Fibroblast of skin of abdomen (primary cell): ENCODE results near the gene MOBP. TPM values are rescaled to one million over a fixed set of nuclear protein-coding genes. Genes with fewer than 3 reads are reported as not detected.
"Not testable (repeated sequence)": the region's sequence is repeated elsewhere in the genome, so short reads cannot be mapped to it uniquely, and the experiment has no call there.

Experiments
- DNase-seq: peaks from one replicate; pipeline ENCODE4 v3.0.0-alpha.2; 2013
- polyA plus RNA-seq, 2 experiments: library from polyadenylated mRNA; unstranded; fragments of 120-200 nt; gene quantifications; one replicate each; pipeline ENCODE4 v1.2.1, GENCODE V29; 2013; ENCODE audit not compliant: insufficient read length in 2 of 2

Gene MOBP, protein sequence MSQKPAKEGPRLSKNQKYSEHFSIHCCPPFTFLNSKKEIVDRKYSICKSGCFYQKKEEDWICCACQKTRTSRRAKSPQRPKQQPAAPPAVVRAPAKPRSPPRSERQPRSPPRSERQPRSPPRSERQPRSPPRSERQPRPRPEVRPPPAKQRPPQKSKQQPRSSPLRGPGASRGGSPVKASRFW
- 0.03 TPM for polyA plus RNA-seq (2013, experiment 1 of 2; ENCODE audit: insufficient read length)
- polyA plus RNA-seq (2013, experiment 2 of 2; ENCODE audit: insufficient read length): not detected

DNA sequence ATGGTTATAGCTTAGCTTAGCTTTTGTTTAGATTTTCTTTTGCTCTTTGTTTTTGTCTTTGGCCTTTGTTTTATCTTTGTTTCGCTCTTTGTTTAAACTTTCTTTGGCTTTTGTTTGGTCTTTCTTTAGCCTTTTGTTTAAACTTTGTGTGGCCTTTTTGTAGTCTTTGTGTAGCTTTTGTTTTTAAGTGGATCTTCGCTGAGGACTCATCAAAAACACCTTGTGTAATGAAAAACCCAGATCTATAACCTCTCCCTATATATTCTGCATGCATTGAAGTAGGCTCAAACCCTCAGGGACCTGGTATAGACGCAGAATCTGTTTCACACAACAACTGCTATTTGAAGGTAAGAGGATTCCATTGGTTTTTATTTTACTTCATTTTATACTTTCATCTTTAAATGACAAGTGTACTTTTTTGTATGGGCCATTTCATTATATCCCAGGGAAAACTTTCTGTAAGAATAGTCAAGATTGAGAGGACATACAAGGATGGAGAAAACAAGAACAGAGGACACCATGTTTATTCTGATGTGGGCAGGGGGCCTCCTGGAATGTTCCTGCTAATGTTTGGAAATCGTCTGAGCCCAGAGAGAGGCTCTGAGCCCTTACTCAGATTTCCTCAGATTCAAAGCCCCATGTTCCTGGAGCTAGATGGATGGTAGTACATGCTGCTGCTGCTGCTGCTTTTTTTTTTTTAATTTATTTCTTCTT lies at the start of gene MOBP:
TSS of gene MOBP (plus strand) at position 287 of the 714 bp plus-strand sequence. CDS start 34,390 bp downstream, outside the sequence.
- no peak for DNase-seq

DNA sequence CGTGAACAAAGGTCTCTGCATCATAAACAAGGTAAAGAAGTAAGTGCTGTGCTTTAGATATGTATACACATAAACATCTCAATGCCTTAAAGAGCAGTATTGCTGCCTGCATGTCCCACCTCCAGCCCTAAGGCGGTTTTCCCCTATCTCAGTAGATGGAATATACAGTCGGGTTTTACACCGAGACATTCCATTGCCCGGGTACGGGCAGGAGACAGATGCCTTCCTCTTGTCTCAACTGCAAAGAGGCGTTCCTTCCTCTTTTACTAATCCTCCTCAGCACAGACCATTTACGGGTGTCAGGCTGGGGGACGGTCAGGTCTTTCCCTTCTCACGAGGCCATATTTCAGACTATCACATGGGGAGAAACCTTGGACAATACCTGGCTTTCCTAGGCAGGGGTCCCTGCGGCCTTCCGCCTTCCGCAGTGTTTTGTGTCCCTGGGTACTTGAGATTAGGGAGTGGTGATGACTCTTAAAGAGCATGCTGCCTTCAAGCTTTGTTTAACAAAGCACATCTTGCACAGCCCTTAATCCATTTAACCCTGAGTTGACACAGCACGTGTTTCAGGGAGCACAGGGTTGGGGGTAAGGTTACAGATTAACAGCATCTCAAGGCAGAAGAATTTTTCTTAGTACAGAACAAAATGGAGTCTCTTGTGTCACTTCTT lies 48.8 kb upstream of the MOBP start:
- not testable (repeated sequence) for DNase-seq

DNA sequence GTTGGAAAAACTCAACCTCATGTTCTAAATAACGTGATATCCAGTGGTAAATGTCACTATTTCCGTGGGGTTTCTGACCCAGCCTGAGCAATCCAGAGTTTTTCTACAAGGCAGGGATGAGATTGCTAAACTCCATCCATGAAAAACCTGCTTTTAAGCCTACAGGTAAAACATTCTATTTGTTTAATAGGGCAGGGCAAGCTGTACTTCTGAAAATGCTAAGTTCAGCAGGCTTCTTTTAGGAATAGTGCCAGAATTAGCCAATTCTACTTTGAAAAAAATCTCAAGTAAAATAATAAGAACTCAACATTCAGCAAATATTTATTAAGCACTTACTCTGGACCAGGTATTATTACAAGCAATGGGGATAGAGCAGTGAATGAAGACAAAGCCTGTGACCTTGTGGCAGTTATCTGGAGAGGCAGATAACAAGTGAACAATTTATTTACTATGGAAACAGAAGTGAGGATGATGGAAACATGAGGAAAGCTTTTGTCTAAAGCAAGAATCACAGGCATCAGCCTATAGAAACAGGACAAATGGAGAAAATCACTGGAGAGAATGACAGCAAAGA lies 47.7 kb upstream of the MOBP start:
- no peak for DNase-seq

DNA sequence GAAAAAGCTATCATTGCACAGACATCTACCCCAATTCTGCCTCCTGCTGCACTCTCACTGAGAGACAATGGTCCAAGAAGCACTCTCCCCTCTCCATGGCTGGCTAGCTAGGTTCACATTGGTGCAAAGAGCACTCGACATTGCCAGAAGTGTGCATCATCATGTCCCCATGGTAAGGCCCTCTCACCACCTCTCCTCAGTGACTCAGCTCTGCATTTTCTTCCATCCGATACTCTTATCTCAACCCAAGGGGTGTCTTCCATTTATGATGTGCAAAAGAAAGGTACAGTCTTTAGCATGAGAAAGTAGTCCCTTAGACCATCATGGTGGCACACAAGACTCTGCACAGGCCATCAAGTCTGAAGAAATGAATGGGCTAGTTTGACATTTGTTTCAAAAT lies 46.9 kb upstream of the MOBP start:
- DNase-seq: no peak

DNA sequence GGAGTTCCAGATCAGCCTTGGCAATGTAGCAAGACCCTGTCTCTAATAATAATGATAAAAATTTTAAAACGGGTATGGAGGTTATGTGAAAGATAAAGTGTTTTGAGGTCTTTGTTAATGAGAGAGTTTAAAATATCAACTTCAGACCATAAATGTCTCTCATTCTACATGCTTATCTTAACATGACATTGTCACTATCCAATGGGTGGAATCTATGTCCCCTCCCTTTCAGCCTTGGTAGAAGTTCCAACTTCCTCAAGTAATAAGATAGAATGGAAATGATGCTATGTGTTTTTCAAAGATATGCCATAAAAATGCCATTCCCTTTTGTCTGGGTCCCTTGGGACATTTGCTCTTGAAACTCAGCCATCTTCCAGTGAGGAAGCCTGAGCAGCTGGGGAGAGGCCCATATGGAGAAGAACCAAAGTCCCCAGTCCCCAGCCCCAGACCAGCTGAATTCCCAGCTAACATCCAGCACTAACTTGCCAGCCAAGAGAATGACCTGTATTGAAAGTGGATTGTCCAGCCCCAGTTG lies 44.0 kb upstream of the MOBP start:
- no peak for DNase-seq

DNA sequence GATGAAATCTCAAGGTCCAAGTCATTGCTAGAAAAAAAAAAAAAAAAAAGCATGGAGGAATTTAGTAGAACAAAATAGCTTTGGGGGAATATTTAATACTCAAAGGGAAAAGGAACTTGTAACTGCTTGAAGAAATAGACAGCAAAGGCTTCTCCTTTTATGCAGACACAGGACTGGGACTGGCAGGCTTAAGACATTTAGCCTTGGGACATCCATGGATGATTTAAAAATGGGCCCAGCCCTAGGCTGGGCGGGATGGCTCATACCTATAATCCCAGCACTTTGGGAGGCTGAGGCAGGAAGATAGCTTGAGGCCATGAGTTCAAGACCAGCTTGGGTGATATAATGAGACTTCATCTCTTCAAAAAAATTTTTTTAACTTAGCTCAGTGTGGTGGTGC lies 41.2 kb upstream of the MOBP start:
- no peak for DNase-seq

DNA sequence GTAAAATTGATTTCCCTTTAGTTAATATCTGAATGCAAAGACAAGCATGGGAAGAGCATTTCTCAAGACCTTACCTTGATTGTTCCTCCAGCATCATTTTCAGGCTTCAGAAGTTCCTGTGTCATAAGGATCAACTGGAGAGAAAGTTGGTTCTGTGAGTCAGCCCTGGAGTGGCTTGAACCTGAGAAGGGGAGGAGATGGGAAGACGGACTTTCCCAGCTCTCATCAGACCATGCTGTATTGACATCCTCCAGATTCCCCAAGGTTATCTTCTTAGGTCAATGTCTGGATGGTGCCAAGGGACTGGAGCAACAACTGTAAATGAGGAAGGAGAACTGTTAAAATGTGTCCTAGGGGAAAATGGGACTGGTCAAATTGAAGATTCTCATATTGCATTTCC lies 40.0 kb upstream of the MOBP start:
- DNase-seq: no peak

DNA sequence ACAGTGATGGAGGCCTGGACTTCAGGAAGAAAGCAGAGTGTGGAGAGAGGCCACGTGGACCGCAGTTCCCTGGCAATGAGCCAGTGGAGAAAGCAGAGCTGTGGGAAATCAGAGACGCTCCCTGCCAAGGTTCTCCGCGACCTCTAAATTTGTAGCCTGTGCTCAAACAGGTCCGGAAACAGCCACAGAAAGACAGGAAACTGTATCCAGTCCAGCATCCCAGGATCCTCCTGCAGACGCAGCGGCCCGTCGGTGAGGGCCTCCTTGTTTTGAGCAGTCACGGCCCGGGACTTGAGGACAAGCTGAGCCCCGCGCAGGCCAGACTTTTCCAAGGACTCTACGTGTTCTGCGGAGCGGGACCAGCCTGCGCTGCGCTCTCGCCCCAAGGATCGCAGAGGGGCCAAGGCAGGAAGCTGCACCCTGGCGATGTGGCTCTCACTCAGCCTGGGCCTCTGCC lies 38.7 kb upstream of the MOBP start:
- no peak for DNase-seq

DNA sequence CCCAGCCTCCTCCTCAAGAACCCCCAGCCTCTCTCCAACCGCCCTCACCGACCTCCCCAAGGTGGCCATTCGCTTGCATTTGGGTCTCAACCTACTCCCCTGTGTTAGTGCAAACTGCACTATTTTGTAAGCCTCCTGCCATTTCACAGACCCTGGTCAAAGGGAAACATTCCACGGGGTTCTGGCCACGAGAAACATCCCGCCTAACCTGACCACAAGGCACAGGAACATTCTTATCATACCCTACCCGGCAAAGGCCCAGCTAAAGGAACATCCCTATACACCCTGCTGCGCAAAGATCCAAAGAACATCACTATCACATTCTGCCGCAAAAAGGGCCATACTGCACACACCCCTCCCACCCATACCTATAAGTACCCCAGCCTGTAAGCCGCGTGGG lies 38.0 kb upstream of the MOBP start:
- no peak for DNase-seq

DNA sequence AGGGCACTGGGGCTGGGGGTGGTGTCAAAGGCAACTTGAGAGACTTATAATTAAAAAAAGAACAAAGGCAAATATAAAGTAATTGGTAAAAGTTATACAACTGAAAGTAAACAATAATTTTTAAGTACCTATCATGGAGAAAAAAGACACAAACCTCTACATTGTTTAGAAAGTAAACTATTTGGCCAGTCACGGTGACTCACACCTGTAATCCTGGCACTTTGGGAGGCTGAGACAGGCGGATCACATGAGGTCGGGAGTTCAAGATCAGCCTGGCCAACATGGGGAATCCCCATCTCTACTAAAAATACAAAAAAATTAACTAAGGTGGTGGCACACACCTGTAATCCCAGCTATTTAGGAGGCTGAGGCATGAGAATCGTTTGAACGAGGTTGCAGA lies 35.1 kb upstream of the MOBP start:
- DNase-seq: no peak

DNA sequence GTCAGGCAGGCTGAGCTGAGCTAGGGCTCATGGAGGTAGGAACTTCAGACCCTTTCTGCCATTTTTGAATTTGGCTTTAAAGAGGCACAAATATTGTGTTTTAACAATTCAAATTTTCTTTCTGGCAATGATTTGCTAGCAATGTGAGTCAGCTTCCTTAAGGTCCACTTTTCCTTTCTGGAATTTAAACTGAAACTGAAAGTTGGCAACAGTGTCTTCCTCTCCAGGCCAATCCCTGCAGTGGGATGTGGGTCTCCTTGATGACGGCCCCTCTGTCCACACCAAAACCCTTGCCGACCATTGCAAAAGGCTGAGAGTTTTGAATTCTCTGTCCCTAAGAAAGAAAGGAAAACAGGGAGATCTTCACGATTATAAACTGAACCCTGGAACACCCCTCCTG lies 33.8 kb upstream of the MOBP start:
- peak; percentile 49 for DNase-seq

DNA sequence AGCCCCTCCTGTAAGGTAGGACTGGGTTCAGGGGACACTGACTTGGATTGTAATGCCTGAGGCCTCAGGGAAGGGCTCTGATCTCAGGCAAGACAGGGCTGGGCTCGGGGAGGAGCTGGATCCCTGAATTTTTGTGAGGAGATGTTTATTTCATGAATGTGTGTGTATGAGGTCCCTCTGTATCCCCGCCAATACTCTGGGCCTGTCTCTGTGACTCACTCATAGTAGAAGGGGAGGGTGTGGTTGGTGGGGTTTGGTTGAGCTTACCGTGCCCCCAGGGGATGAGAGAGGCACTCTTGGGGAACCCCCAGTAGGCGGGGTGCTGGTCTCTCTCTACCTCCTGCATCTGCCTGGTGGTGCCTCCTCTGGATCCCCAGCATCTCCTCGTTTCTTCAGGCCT lies 32.9 kb upstream of the MOBP start:
- peak; percentile 16 for DNase-seq

DNA sequence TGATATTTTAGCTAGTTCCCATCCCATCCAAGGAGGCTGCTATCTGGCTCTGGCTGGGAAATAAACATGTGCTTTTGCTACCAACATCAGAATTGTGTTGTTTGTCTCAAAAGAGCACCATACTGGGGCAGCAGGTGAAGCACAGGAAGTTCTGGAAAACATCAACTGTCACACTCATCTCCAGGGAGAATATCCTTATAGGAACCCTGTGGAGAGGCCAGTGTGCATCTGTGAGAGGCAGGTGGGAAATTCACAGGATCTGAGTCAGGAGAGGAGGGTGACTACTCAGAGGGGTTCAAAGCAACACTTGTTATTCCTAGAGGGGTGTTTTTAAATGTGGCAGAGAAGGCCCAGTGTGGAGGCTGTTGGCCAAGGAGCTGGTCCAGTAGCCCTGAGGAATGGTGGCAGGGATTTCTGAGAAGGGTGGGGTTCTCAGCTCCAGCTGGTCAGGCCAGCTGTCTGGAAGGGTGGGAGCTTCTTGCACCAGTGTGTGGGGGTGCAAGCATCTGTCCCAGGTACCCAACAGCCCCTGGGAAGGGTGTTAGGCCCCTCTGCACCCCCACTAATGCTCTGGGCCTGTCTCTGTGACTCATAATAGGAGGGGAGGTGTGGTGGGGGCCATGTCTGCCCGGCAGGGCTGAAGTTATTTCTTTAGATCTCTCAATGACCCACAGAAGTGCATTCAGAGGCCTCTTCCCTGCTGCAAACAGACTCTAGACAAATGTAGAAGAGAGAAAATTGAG lies 32.3 kb upstream of the MOBP start:
- DNase-seq: no peak

DNA sequence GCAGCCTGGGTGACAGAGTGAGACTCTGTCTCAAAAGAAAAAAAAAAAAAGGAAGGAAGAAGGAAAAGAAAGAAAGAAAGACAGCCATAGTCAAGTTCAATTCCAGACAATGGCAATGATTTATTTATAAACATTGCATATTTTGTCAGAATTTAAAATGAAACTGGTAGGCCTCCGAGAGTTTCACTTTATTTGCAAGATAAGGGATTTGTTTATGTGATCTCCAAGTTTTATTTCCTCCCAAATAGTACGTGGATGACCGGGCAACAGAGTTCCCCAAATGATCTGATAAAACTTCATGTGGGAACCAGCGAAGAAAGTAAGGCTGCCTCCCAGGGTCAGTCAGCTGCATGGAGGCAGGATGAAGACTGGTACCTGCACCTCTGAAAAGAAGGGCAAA lies 28.6 kb upstream of the MOBP start:
- no peak for DNase-seq

DNA sequence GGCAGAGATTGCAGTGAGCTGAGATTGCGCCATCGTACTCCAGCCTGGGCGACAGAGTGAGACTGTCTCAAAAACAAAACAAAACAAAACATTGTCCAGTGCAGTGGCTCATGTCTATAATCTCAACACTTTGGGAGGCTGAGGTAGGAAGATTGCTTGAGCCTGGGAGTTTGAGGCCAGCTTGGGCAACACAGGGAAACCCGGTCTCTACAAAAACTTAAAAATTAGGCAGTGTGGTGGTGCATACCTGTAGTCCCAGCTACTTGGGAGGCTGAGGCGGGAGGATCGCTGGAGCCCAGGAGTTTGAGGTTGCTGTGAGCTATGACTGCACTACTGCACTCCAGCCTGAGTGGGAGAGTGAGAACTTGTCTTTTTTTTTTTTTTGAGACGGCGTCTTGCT lies 27.2 kb upstream of the MOBP start:
- DNase-seq: no peak

DNA sequence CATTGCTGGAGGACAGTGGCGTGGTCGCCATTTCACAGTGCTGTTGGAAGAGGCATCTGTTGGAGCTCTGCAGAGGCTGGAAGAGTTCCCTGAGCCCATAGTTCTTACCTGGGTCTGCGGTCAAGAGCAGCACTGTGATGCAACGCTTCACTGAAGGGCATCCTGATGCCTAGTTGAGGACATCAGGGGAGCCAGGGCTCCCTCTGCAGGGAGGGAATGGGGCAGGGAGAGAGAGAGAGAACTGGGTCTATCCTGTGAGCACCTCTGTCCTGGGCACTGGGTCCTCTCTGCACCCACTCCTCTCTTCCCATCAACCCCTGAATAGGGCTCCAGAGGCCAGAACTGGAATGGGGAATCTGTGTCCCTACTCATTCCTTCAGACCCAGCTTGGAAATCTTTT lies 23.9 kb upstream of the MOBP start:
- DNase-seq: no peak

DNA sequence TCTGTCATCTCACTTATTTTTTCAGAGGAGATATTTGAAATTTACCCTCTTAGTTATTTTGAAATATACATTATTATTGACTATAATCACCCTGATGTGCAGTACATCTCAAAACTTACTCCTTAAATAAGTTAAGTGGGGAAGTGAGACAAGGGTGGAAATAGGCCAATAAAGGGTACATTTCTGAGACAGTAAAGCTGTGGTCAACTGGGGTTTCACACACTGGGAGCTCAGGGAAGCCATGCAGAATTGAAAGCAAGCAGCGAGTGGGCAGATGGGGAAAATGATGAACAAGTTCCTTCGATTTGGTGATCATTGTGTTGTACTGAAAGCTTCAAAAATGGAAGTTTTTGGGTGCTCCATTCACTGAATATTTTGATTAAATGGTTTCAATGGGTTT lies 21.6 kb upstream of the MOBP start:
- no peak for DNase-seq

DNA sequence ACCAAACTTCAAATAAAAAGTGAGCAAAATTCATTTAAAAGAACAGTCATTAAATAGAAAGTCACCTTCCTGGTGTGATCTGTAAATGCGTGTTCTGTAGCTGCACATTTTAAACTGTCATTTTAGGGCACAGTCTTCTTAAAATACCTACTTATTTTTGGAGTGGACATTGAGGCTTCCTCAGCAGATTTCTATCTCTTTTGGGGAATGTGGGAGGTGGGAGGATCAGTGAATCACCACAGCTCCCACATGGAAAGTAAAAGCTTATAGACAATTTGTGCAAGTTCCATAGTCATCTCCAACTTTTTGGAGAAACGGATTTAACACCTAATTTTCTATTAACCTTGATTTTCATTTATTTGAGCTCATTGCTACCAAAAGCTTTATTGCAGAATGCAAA lies 21.0 kb upstream of the MOBP start:
- no peak for DNase-seq

DNA sequence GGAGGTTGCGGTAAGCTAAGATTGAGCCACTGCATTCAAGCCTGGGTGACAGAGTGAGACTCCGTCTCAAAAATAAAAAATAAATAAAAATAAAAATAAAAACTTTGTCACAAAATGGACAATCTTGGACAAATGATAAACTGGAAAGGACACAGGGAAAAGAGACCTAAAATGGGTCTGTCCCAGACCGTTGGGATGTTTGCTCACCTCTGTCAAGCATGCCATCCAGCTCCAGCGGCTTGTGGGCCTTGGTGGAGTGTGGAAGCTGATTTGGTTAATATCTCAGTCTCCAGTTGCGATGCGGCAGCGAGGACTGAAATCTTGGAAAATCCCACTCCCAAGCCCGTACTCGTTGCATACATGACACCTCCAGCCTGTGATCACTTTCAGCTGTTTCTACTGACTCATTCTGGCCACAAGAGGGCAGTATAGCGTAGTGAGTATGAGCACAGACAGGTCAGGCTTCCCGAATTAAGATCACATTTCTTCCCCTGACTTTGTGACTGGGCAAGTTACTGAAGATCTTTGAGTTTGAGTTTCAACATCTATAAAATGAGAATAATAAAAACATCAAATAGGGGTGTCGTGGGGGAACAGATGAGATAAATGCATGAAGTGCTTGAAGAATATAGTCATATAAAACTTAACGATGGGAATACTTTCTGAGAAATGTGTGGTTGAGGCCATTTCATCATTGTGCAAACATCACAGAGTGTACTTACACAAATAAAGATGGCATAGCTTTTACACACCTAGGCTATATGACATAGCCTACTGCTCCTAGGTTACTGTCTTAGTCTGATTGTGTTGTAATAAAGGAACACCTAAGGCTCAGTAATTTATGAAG lies 19.6 kb upstream of the MOBP start:
- peak; percentile 77 for DNase-seq

DNA sequence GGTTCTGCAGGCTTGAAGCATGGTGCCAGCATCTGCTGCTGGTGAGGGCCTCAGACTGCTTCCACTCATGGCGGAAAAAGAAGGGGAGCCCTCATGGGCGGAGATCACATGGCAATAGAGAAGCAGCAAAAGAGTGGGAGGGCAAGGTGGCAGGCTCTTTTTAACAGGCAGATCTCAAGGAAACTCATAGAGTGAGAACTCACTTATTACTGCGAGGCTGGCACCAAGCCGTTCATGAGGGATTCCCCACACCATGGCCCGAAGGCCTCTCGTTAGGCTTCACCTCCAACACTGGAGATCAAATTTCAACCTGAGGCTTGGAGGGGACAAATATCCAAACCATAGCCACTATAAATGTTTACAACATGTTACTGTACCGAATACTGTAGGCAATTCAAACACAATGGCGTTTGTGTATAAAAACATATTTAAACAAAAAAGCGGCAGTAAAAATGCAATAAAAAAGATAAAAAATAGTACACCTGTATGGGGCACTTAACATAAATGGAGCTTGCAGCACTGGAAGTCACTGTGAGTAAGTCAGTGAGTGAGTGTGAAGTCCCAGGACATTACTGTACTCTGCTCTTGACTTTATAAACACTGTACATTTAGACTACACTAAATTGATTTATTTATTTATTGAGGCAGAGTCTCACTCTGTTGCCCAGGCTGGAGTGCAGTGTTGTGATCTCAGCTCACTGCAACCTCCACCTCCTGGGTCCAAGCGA lies 18.8 kb upstream of the MOBP start:
- DNase-seq: no peak

DNA sequence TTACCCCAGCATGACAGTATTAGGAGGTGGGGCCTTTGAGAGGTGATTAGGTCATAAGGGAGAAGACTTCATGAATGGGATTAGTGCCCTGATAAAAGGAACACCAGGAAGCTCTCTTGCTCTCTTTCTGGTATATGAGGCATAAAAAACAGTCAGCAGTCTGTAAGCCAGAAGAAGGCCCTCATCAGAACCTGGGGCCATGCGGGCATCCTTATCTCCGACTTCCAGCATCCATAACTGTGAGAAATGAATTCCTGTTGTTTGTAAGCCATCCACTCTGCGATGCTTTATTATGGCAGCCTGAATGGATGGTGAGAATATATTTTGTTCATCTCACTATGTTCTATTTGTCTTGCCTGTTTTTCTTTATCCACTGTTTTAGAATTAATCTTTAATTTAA lies 17.7 kb upstream of the MOBP start:
- no peak for DNase-seq
